Ovary (tissue), 9 donors: ENCODE data around the gene SMG6. TPM values are rescaled to one million over a fixed set of nuclear protein-coding genes. Genes with fewer than 3 reads are reported as not detected.

ENCODE experiments used
- DNase-seq, 5 donors: peaks; one replicate each; pipeline ENCODE4 v3.0.0-alpha.2; 2019 to 2020
- H3K27ac ChIP-seq, 2 donors: fragments of 200-600 bp; one replicate each; pipeline versions ENCODE4 v1.5.1 to v1.8.0; 2019 to 2022
- H3K27me3 ChIP-seq: fragments of 200-600 bp; one replicate; pipeline ENCODE4 v1.8.0; 2022
- H3K36me3 ChIP-seq: fragments of 200-600 bp; sonication (generic); one replicate; pipeline ENCODE4 v1.5.1; 2019
- H3K4me1 ChIP-seq: one replicate; pipeline ENCODE4 v1.8.1; 2013; ENCODE audit warnings: mild to moderate bottlenecking, moderate library complexity; ENCODE audit not compliant: insufficient read depth
- H3K4me3 ChIP-seq: fragments of 200-600 bp; sonication (generic); one replicate; pipeline ENCODE4 v1.5.1; 2017
- H3K9me3 ChIP-seq, 2 donors: fragments of 200-600 bp in 1 of 2; sonication (generic) in 1 of 2; one replicate each; pipeline versions ENCODE4 v1.5.1 to v1.8.1; 2013 to 2019; ENCODE audit warnings: mild to moderate bottlenecking in 1 of 2, moderate library complexity in 1 of 2
- CTCF ChIP-seq, 3 donors: fragments of 450-650 bp in 2 of 3; fragments of 200-600 bp in 1 of 3; IDR thresholded peaks; one replicate each; pipeline versions ENCODE4 v1.5.1 to v1.8.0; 2016 to 2022; ENCODE audit warnings: antibody characterized with exemption in 3 of 3, mild to moderate bottlenecking in 1 of 3
- EP300 ChIP-seq: sonication (generic); formaldehyde crosslinking; IDR thresholded peaks from one replicate; pipeline ENCODE4 v1.6.1; 2017; ENCODE audit warnings: antibody characterized with exemption
- POLR2A ChIP-seq: fragments of 450-650 bp; IDR thresholded peaks from one replicate; pipeline ENCODE4 v1.6.1; 2017; ENCODE audit warnings: antibody characterized with exemption, mild to moderate bottlenecking, moderate library complexity
- WGBS, 3 donors: extraction: QIAGEN DNeasy Blood & Tissue Kit in 1 of 3; methylation state at CpG; one replicate each; pipeline versions ENCODE4 v1.1.5 to v1.1.7; 2013 to 2017; 5-methylcytosine and 5-hydroxymethylcytosine counted together
- intact Hi-C, 4 donors: fragments of 100-400 bp; cut with DNase I; formaldehyde crosslinking; loops; one replicate each; pipeline versions ENCODE4 v1.11.0 to v1.15.1; 2022 to 2023
- polyA plus RNA-seq, 2 donors: library from polyadenylated mRNA; stranded (reverse); fragments of 200-250 nt in 1 of 2; fragments of 350-450 nt in 1 of 2; fragmentation: Illumina TruSeq in 1 of 2; extraction: RNeasy Lipid Tissue Mini Kit (QIAGEN cat#74804) in 1 of 2; gene quantifications; one replicate each; pipeline ENCODE4 v1.2.3, GENCODE V29; 2013 to 2014
- total RNA-seq, 7 donors: library from RNA; depleted of rRNA in 2 of 7; stranded (reverse); fragments of >200 nt in 2 of 7; fragmentation: NEBNext Ultra II Directional in 3 of 7; extraction: Animal tissue kit (Norgen Biotek cat#: 25700) in 3 of 7; gene quantifications; one replicate each; pipeline versions ENCODE4 v1.1.0 to v1.2.4, GENCODE V29; 2016 to 2023
- donor health status: DM: no; HTN: no; CAD: no; lungs with moderate emphysema.
- donor health status: DM: no; HTN: no; CAD: no.
- donor health status: Bipolar disorder and iron deficiency.
- donor health status: DM: yes; HTN: yes; CAD: no.
- donor health status: DM: no; HTN: no; CAD: no.
- donor health status: DM: yes; HTN: yes; CAD: no.

Gene SMG6
- total and polyA plus RNA-seq, 9 donors, result 33.8 to 66.0 (median 51.0) TPM

DNA sequence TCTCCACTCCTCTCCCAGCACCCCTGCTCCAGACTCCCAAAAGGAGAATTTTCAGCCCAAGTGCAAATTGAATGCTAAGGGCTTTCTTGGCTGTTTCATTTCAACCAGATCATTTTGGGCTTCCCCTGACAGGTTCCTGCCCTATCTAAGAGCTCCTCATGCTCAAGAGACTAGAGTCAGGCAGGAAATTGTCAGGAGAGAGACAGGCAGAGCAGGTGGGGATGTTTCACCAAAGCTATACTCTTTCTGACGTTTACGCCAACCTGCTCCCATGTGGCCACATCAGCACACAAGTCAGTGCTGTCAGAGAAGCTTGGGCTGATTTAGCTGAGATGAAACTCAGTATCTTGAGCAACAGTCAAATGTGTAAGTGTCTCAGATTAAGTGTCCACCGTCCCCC, 217.3 kb downstream of the SMG6 start:
- DNase-seq, result no peak
- peak overlapping the region; percentile 7 to 52 for H3K27ac ChIP-seq
- peaks cover 28% of the 10 kb centered on the region for H3K4me1 ChIP-seq
- 72 to 78% (median 75%) methylated on average over 3 of the region's 3 CpGs for WGBS, 3 donors
- no peak overlapping the region for H3K4me3 ChIP-seq
- H3K9me3 ChIP-seq, result no peaks in the 10 kb centered on the region
- no peaks in the 10 kb centered on the region for H3K27me3 ChIP-seq
- no peak for TF ChIP-seq POLR2A
- intact Hi-C loops, result no loop called here
- H3K36me3 ChIP-seq, result no peaks in the 10 kb centered on the region

DNA sequence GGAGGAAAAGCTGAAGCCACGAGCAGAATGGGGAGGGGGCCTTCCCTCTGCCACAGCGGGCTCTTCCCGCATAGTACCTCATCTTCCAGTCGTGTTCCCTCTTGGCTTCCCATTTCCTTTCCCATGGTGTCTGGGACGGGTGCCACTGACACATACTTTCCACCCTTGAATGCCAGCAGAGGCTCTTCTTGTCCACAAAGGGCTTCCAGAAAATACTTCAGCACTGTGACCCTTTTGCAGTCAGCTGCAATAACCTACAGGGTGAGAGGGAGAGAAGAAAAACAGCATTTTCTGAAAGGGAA, 218.0 kb downstream of the SMG6 start:
- Histone ChIP-seq H3K4me1 (peaks cover 27% of the 10 kb centered on the region), H3K27ac (peak overlapping the region; percentile 7 to 52), H3K36me3 (no peaks in the 10 kb centered on the region), H3K27me3 (no peaks in the 10 kb centered on the region), H3K4me3 (no peak overlapping the region), H3K9me3 (no peaks in the 10 kb centered on the region)
- DNase-seq, result peak in 3 of 5 donors; percentile 54 to 72 (median 70)
- intact Hi-C loops, result no loop called here
- no peak for TF ChIP-seq POLR2A
- TF ChIP-seq EP300, result no peak
- no peak for TF ChIP-seq CTCF (IDR thresholded peaks at IDR 0.05)
- WGBS, 3 donors, result 21 to 37% (median 36%) methylated on average over 5 of the region's 5 CpGs

- Histone ChIP-seq H3K27ac (peak overlapping the region; percentile 4 to 62), H3K27me3 (no peaks in the 10 kb centered on the region), H3K4me3 (no peak overlapping the region), H3K4me1 (peaks cover 27% of the 10 kb centered on the region), H3K9me3 (no peaks in the 10 kb centered on the region), H3K36me3 (no peaks in the 10 kb centered on the region)
- DNase-seq, result peak; percentile 79 to 89 (median 81)
- intact Hi-C loops, result no loop called here
- 13 to 21% (median 15%) methylated on average over 13 of the region's 13 CpGs for WGBS, 3 donors
- TF ChIP-seq CTCF (IDR thresholded peaks at IDR 0.05), result no peak
- TF ChIP-seq EP300, result no peak
- TF ChIP-seq POLR2A, result no peak
Observed at GRCh38 chr17:2084766-2085647, 218.6 kb downstream of the SMG6 start.

- DNase-seq, result peak in 1 of 5 donors; percentile 52
- H3K4me1 ChIP-seq, result peaks cover 26% of the 10 kb centered on the region
- H3K36me3 ChIP-seq, result no peaks in the 10 kb centered on the region
- intact Hi-C loops, result no loop called here
- H3K4me3 ChIP-seq, result no peak overlapping the region
- H3K27ac ChIP-seq, result peak overlapping the region; percentile 47 to 62
- WGBS, 3 donors, result 51 to 65% (median 59%) methylated on average over 8 of the region's 8 CpGs
- H3K9me3 ChIP-seq, result no peaks in the 10 kb centered on the region
- TF ChIP-seq POLR2A, result no peak
- no peaks in the 10 kb centered on the region for H3K27me3 ChIP-seq
Observed at GRCh38 chr17:2084036-2084765, 219.4 kb downstream of the SMG6 start.

DNA sequence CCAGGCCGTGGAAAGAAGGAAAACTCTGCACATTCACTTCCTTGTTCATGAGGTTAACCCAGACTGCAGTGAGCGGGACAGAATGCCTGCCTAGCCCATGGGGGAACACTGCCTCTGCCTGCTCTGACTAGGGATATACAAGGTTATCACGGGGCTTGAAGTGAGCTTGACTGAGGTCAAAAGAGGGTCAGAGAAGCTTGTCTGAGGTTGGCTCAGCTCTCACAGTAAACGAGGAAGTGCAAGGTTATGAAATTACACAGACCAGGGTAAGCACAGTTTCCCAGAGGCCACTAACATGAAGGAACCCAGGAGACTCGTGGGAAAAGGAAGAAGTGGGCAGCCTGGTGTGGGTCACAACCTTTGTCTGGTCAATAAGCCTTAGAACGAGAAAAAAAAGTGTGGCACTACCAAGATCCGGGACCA, 220.0 kb downstream of the SMG6 start:
- no peaks in the 10 kb centered on the region for H3K36me3 ChIP-seq
- intact Hi-C loops, result no loop called here
- H3K9me3 ChIP-seq, result no peaks in the 10 kb centered on the region
- TF ChIP-seq CTCF (IDR thresholded peaks at IDR 0.05) (no peak), EP300 (no peak), POLR2A (no peak)
- peak overlapping the region; percentile 47 to 62 for H3K27ac ChIP-seq
- H3K27me3 ChIP-seq, result no peaks in the 10 kb centered on the region
- H3K4me1 ChIP-seq, result peaks cover 23% of the 10 kb centered on the region
- no peak overlapping the region for H3K4me3 ChIP-seq
- WGBS, 3 donors, result 35 to 47% (median 39%) methylated on average over 7 of the region's 7 CpGs
- peak in 1 of 5 donors; percentile 43 for DNase-seq
